Left lung (tissue), 10 donors: ENCODE results near the gene PGGHG. TPM values are rescaled to one million over a fixed set of nuclear protein-coding genes. Genes with fewer than 3 reads are reported as not detected.

Source experiments
- ATAC-seq: fragments of 200-7000 bp; cut with Tn5 transposase; one replicate; pipeline ENCODE4 v1.9.1; 2020; ENCODE audit warnings: moderate library complexity
- DNase-seq, 4 donors: peaks; one replicate each; pipeline ENCODE4 v3.0.0-alpha.2; 2013 to 2020
- H3K27ac ChIP-seq, 2 donors: fragments of 200-600 bp; sonication (generic) in 1 of 2; one replicate each; pipeline versions ENCODE4 v1.5.0 to v1.8.0; 2020 to 2021
- H3K27me3 ChIP-seq, 2 donors: fragments of 200-600 bp; sonication (generic) in 1 of 2; one replicate each; pipeline versions ENCODE4 v1.5.0 to v1.8.0; 2020 to 2021
- H3K36me3 ChIP-seq, 2 donors: fragments of 200-600 bp; sonication (generic) in 1 of 2; one replicate each; pipeline versions ENCODE4 v1.5.0 to v1.8.0; 2020 to 2021
- H3K4me1 ChIP-seq, 2 donors: fragments of 200-600 bp; one replicate each; pipeline ENCODE4 v1.8.0; 2021
- H3K4me3 ChIP-seq, 2 donors: fragments of 200-600 bp; sonication (generic) in 1 of 2; one replicate each; pipeline versions ENCODE4 v1.5.0 to v1.8.0; 2020 to 2021; ENCODE audit warnings: mild to moderate bottlenecking in 1 of 2
- H3K9me3 ChIP-seq, 2 donors: fragments of 200-600 bp; sonication (generic) in 1 of 2; one replicate each; pipeline versions ENCODE4 v1.5.0 to v1.8.0; 2020 to 2021
- intact Hi-C, 2 donors: fragments of 100-400 bp; cut with DNase I; formaldehyde crosslinking; loops; one replicate each; pipeline versions ENCODE4 v1.11.2 to v1.14.2; 2022
- polyA plus RNA-seq, 6 donors: library from polyadenylated mRNA; unstranded; fragments of 120-200 nt; gene quantifications; one replicate each; pipeline ENCODE4 v1.2.1, GENCODE V29; 2013; ENCODE audit not compliant: insufficient read length in 6 of 6
- total RNA-seq, 2 donors: library from RNA; stranded (reverse); fragmentation: NEBNext Ultra II Directional; extraction: Animal tissue kit (Norgen Biotek cat#: 25700); gene quantifications; one replicate each; pipeline ENCODE4 v1.2.1, GENCODE V29; 2021
- TF ChIP-seq, protein P1 (sequence below), 2 donors: fragments of 200-600 bp; sonication (generic) in 1 of 2; IDR thresholded peaks; one replicate each; pipeline versions ENCODE4 v1.5.0 to v1.8.0; 2021; ENCODE audit warnings: antibody characterized with exemption in 2 of 2
- donor health status: DM: no; HTN: yes; CAD: no.
- donor health status: DM: no; HTN: no; CAD: no.

PGGHG gene
- total and polyA plus RNA-seq, 8 donors = 14.2 to 75.3 (median 21.0) TPM

DNA sequence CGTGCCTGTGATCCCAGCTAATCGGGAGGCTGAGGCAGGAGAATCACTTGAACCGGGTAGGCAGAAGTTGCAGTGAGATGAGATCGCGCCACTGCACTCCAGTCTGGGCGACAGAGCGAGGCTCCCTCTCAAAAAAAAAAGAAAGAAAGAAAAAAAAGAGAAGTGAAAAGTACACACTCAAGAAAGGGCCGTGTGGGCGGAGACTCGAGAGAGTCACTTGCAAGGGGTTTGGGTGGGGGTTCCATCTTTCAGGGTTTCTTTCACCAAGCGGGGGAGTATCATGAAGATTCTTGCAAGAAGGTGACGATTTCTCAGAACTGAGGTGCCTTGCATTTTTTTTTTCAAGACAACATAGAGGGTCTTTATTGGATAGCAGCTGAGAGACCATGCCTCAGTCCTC, 14.4 kb downstream of the PGGHG start:
- intact Hi-C loops = no loop called here

DNA sequence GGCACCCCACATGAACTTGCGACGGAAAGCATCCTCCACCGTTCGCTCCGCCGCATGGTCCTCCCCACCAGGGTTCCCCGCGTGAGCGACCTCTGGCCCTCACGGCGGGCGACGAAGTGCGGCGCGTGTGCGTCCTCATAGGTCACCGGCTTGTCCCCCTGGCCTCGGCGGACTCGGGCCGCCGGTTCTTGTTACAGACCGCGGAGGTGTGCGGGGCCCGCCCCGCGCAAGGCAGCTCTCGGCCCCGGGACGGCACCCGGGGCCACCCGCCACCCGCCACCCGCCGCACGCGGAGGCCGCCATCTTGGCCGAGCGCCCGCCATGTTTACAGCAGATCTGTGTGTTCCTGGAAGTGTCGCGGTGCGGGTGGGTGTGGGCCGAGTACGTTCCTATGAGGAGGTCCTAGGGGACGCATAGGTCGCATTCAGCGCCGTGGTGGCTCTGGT, 15.2 kb downstream of the PGGHG start:
- TF ChIP-seq, protein P1, sequence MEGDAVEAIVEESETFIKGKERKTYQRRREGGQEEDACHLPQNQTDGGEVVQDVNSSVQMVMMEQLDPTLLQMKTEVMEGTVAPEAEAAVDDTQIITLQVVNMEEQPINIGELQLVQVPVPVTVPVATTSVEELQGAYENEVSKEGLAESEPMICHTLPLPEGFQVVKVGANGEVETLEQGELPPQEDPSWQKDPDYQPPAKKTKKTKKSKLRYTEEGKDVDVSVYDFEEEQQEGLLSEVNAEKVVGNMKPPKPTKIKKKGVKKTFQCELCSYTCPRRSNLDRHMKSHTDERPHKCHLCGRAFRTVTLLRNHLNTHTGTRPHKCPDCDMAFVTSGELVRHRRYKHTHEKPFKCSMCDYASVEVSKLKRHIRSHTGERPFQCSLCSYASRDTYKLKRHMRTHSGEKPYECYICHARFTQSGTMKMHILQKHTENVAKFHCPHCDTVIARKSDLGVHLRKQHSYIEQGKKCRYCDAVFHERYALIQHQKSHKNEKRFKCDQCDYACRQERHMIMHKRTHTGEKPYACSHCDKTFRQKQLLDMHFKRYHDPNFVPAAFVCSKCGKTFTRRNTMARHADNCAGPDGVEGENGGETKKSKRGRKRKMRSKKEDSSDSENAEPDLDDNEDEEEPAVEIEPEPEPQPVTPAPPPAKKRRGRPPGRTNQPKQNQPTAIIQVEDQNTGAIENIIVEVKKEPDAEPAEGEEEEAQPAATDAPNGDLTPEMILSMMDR (IDR thresholded peaks at IDR 0.05) = no peak
- Histone ChIP-seq H3K27ac (no peak overlapping the region), H3K4me3 (no peak overlapping the region), H3K9me3 (no peaks in the 10 kb centered on the region), H3K27me3 (peaks cover 7 to 22% of the 10 kb centered on the region in 2 donors), H3K4me1 (peaks cover 0 to 44% of the 10 kb centered on the region in 2 donors), H3K36me3 (peaks cover 0 to under 1% of the 10 kb centered on the region in 2 donors)
- ATAC-seq (no peak), DNase-seq (peak in 1 of 4 donors; percentile 81)
- intact Hi-C loops = no loop called here

More for the DNA sequence above, 14.4 kb downstream of the PGGHG start:
- H3K27ac ChIP-seq = no peak overlapping the region
- DNase-seq = no peak
- no peaks in the 10 kb centered on the region for H3K9me3 ChIP-seq
- no peak overlapping the region for H3K4me3 ChIP-seq
- H3K4me1 ChIP-seq = peaks cover 0 to 45% of the 10 kb centered on the region in 2 donors
- ATAC-seq = no peak
- peaks cover 7 to 29% of the 10 kb centered on the region in 2 donors for H3K27me3 ChIP-seq
- TF ChIP-seq, protein P1 (IDR thresholded peaks at IDR 0.05) = no peak
- H3K36me3 ChIP-seq = no peaks in the 10 kb centered on the region

DNA sequence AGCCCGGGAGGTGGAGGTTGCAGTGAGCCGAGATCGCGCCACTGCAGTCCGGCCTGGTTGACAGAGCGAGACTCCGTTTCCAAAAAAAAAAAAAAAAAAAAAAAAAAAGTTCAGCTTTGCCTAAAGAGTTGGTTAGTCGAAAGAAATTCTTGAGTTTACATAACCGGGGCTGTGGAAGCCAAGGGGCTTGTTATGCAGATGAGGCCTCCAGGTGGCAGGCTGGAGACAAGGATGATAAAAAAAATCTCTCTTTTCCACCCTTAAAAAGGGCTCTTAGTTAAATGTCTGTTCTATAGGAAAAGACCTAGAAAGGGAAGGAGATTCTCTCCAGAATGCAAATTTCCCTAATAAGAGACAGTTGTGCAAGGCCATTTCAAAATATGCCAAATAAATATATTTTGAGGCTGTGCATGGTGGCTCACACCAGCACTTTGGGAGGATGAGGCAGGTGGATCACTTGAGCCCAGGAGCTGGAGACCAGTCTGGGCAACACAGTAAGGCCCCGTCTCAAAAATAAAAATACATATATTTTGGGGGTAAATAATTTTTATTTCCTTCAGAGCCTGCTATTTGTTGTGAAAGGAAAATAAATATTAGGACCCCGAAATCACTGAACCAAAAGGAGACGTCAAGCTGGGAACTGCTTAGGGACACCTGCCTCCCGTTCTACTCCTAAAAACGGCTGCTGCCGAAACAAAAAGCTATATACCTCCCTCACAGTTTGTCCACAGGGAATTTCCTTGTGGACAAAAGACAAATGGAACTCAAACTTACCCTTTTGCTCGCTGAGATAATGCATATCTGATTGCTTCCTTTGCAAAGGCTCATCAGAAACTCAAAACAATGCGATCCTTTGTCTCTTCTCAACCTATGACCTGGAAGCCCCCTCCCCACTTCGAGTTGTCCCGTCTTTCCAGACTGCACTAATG, 16.3 kb downstream of the PGGHG start:
- Histone ChIP-seq H3K27me3 (peaks cover 2 to 11% of the 10 kb centered on the region in 2 donors), H3K4me1 (peaks cover 0 to 50% of the 10 kb centered on the region in 2 donors), H3K9me3 (no peaks in the 10 kb centered on the region), H3K36me3 (peaks cover 0 to 4% of the 10 kb centered on the region in 2 donors), H3K27ac (no peak overlapping the region), H3K4me3 (no peak overlapping the region)
- peak in 3 of 4 donors; percentile 55 to 89 (median 63) for DNase-seq
- peak; percentile 44 for ATAC-seq
- TF ChIP-seq, protein P1 (IDR thresholded peaks at IDR 0.05) = peak; percentile 65 to 72
- intact Hi-C loops = no loop called here

DNA sequence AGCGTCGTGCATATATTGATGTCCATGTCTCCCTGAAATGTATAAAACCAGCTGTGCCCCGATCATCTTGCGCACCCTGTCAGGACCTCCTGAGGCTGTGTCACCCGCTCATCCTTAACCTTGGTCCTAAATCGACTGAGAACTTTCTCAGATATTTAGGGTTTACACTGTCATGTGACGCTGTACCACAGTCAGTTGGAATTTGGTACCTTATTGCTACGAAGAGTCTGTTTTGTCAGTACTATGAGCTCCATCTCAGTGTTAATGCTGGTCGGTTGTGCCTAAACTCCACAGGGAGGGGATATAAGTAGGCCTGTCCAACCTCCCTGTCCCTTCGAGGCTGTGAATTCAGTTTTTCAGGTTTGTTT, 16.9 kb downstream of the PGGHG start:
- intact Hi-C loops = no loop called here
- TF ChIP-seq, protein P1 (IDR thresholded peaks at IDR 0.05) = no peak
- peak overlapping the region in 1 of 2 donors; percentile 93 for H3K27ac ChIP-seq

More for the DNA sequence above, 16.9 kb downstream of the PGGHG start:
- peaks cover 0 to 4% of the 10 kb centered on the region in 2 donors for H3K36me3 ChIP-seq
- no peak for DNase-seq
- H3K9me3 ChIP-seq = no peaks in the 10 kb centered on the region
- no peak overlapping the region for H3K4me3 ChIP-seq
- ATAC-seq = no peak
- H3K27me3 ChIP-seq = peaks cover 0 to 4% of the 10 kb centered on the region in 2 donors
- H3K4me1 ChIP-seq = peaks cover 0 to 48% of the 10 kb centered on the region in 2 donors
